M059J (cell line): ENCODE measurements around the gene NEK3. TPM values are rescaled to one million over a fixed set of nuclear protein-coding genes. Genes with fewer than 3 reads are reported as not detected.
A peak's percentile ranks its signal among the peaks of the same experiment; 100 is the strongest.

Source experiments
- DNase-seq: peaks from one replicate; pipeline ENCODE4 v3.0.0-alpha.2; 2012; ENCODE audit warnings: low read depth
- total RNA-seq: library from RNA; depleted of rRNA; stranded (reverse); fragments of >200 nt; shearing (Covaris generic); gene quantifications from 2 replicates; pipeline ENCODE4 v1.2.3, GENCODE V29; 2014

NEK3 gene
- total RNA-seq, 1 experiment from 2014 or later: 4.2 TPM

GRCh38 chr13:52169839-52170238, 10.4 kb upstream of the NEK3 start:
- DNase-seq: no peak

GRCh38 chr13:52165411-52165810, 6.0 kb upstream of the NEK3 start:
- no peak for DNase-seq

GRCh38 chr13:52164989-52165388, 5.6 kb upstream of the NEK3 start:
- no peak for DNase-seq

GRCh38 chr13:52163878-52164277, 4.5 kb upstream of the NEK3 start:
- DNase-seq: peak; percentile 17

- DNase-seq: peak; percentile 78
Observed at GRCh38 chr13:52162279-52163101, 3.1 kb upstream of the NEK3 start.

GRCh38 chr13:52161181-52161646, 1.8 kb upstream of the NEK3 start:
- no peak for DNase-seq

GRCh38 chr13:52160506-52160905, 1.1 kb upstream of the NEK3 start:
- DNase-seq: no peak

- no peak for DNase-seq
Observed at GRCh38 chr13:52160053-52160452, 656 bp upstream of the NEK3 start.

GRCh38 chr13:52158629-52159158, 703 bp downstream of the NEK3 start:
- peak; percentile 36 for DNase-seq

GRCh38 chr13:52156724-52157261, 2.6 kb downstream of the NEK3 start:
- peak; percentile 3 for DNase-seq

GRCh38 chr13:52155177-52155576, 4.2 kb downstream of the NEK3 start:
- DNase-seq: no peak

- DNase-seq: no peak
Observed at GRCh38 chr13:52147225-52147624, 12.2 kb downstream of the NEK3 start.

GRCh38 chr13:52141299-52141698, 18.1 kb downstream of the NEK3 start:
- peak; percentile 1 for DNase-seq

GRCh38 chr13:52137489-52137888, 21.9 kb downstream of the NEK3 start:
- DNase-seq: no peak

GRCh38 chr13:52136763-52137162, 22.6 kb downstream of the NEK3 start:
- DNase-seq: no peak

- DNase-seq: peak; percentile 3
Observed at GRCh38 chr13:52130641-52131040, 28.8 kb downstream of the NEK3 start.

- peak; percentile 46 for DNase-seq
Observed at GRCh38 chr13:52128714-52129700, 30.4 kb downstream of the NEK3 start, which contains the start of gene NEK5. TSS of gene NEK5 (minus strand) at chr13:52129073. CDS start at chr13:52127482, 1,591 bp downstream.

- peak; percentile 64 for DNase-seq
Observed at GRCh38 chr13:52127783-52128702, 31.4 kb downstream of the NEK3 start.

- no peak for DNase-seq
Observed at GRCh38 chr13:52127378-52127777, 32.0 kb downstream of the NEK3 start.

- no peak for DNase-seq
Observed at GRCh38 chr13:52125547-52125946, 33.9 kb downstream of the NEK3 start.

- DNase-seq: no peak
Observed at GRCh38 chr13:52118595-52118994, 40.8 kb downstream of the NEK3 start.
